ENCODE data around the gene SCAF11.

DNA sequence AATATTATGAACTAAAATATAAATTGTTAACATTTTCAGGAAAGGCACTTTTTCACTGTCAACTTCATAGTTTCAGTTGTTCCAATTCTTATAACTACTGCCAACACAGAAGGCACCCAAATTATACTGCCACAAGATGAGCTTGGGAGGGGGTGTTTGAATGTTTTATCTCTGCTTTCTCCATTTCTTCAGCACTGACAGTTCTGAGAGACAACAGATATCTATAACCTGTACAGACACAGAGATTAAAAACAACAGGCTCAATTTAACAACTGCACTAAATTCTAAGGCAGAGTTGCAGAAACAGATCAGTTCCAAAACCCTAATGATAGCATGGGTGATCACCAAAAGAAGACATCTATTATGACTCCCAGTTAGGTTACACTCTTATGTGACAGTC, 12.8 kb downstream of the SCAF11 start:
- TF ChIP-seq CTCF (IDR thresholded peaks at IDR 0.05; ENCODE audit: insufficient read depth, low read length, poor library complexity, severe bottlenecking) (no peak), EZH2phosphoT487 (conservative IDR thresholded peaks at IDR 0.05; ENCODE audit: low read length) (no peak)

Measured in SU-DHL-6 (cell line).